ENCODE data around the gene TP53BP2. TPM values are rescaled to one million over a fixed set of nuclear protein-coding genes. Genes with fewer than 3 reads are reported as not detected.

Gene TP53BP2
- total and polyA plus RNA-seq, 10 donors: 5.2 to 50.7 (median 39.5) TPM

- Histone ChIP-seq H3K4me3 (no peak overlapping the region), H3K36me3 (no peaks in the 10 kb centered on the region), H3K27ac (no peak overlapping the region), H3K4me1 (no peaks in the 10 kb centered on the region), H3K9me3 (no peaks in the 10 kb centered on the region), H3K27me3 (replicated peaks in 1 of 7) (no peaks in the 10 kb centered on the region)
- intact Hi-C loops (cut with DNase I; ENCODE audit: low total_unique reads): no loop called here
- 67 to 81% (median 71%) methylated on average over 4 of the region's 4 CpGs for whole genome bisulfite sequencing, 5 donors
- no peak for DNase-seq
- TF ChIP-seq POLR2A (IDR thresholded peaks at IDR 0.05): no peak
Measured at GRCh38 chr1:223886516-223886921, 40.8 kb upstream of the TP53BP2 start.

DNA sequence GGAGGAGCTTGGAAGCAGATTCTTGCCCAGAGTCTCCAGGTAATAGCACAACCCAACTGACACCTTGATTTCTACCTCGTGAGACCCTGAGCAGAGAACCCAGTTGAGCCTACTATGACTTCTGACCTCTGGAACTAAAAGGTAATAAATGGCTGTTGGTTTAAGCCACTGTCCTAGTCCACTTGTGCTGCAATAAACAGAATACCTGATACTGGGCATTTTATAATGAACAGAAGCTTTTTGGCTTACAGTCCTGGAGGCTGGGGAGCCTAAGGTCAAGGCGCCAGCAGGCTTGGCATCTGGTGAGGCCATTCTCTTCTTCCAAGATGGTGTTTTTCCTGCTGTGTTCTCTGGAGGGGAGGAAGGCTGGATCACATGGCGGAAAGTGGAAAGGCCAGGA lies 39.9 kb upstream of the TP53BP2 start:
- WGBS, 5 donors: 96 to 100% (median 98%) methylated on average over 3 of the region's 3 CpGs
- Histone ChIP-seq H3K27ac (no peak overlapping the region), H3K4me3 (no peak overlapping the region), H3K27me3 (replicated peaks in 1 of 7) (no peaks in the 10 kb centered on the region), H3K36me3 (no peaks in the 10 kb centered on the region), H3K4me1 (no peaks in the 10 kb centered on the region), H3K9me3 (no peaks in the 10 kb centered on the region)
- DNase-seq: no peak
- intact Hi-C loops (cut with DNase I; ENCODE audit: low total_unique reads): no loop called here
- no peak for TF ChIP-seq POLR2A (IDR thresholded peaks at IDR 0.05)
- TF ChIP-seq CTCF (IDR thresholded peaks at IDR 0.05 in 8 of 11, conservative IDR thresholded peaks at IDR 0.05 in 3 of 11): no peak
- no peak for TF ChIP-seq POLR2AphosphoS5 (IDR thresholded peaks at IDR 0.05)

- Histone ChIP-seq H3K36me3 (no peaks in the 10 kb centered on the region), H3K4me3 (no peak overlapping the region), H3K27ac (no peak overlapping the region), H3K9me3 (no peaks in the 10 kb centered on the region), H3K4me1 (no peaks in the 10 kb centered on the region), H3K27me3 (replicated peaks in 1 of 7) (peaks cover 0 to 15% (median 0%) of the 10 kb centered on the region in 7 donors)
- intact Hi-C loops (cut with DNase I; ENCODE audit: low total_unique reads): no loop called here
- TF ChIP-seq POLR2AphosphoS5 (IDR thresholded peaks at IDR 0.05): no peak
- no peak for TF ChIP-seq CTCF (IDR thresholded peaks at IDR 0.05 in 8 of 11, conservative IDR thresholded peaks at IDR 0.05 in 3 of 11)
- TF ChIP-seq POLR2A (IDR thresholded peaks at IDR 0.05): no peak
- WGBS, 5 donors: 87 to 100% (median 91%) methylated on average over 1 of the region's 1 CpG
- DNase-seq: no peak
Measured at GRCh38 chr1:223878598-223879325, 33.0 kb upstream of the TP53BP2 start.

DNA sequence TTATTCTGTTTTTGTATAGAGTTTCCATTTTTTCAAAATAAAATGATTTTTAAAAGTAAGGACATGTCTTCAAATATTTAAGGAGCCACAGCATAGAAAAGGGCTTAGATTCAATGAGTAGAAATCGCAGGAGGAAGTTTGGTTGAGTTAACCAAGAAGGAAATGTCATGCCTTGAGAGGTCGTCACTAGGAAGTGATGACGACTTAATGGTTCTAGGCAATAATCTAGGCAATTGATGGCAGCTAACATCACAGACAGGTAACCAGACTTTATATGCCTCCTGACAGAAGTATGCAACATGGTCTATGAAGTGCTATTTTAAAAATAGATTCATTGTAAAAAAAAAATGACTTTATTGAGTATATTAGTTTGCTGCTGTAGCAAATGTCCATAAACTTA lies 32.1 kb upstream of the TP53BP2 start:
- no peak for DNase-seq
- Histone ChIP-seq H3K4me3 (no peak overlapping the region), H3K36me3 (no peaks in the 10 kb centered on the region), H3K4me1 (no peaks in the 10 kb centered on the region), H3K27me3 (replicated peaks in 1 of 7) (peaks cover 0 to 15% (median 0%) of the 10 kb centered on the region in 7 donors), H3K27ac (no peak overlapping the region), H3K9me3 (no peaks in the 10 kb centered on the region)
- intact Hi-C loops (cut with DNase I; ENCODE audit: low total_unique reads): no loop called here
- WGBS, 5 donors: 39 to 51% (median 41%) methylated on average over 3 of the region's 3 CpGs
- TF ChIP-seq CTCF (IDR thresholded peaks at IDR 0.05 in 8 of 11, conservative IDR thresholded peaks at IDR 0.05 in 3 of 11): no peak
- TF ChIP-seq POLR2AphosphoS5 (IDR thresholded peaks at IDR 0.05): no peak
- TF ChIP-seq POLR2A (IDR thresholded peaks at IDR 0.05): no peak
